GM19193 (cell line): ENCODE measurements around the gene MED7.

Source experiments
- POLR2A ChIP-seq: IDR thresholded peaks from 4 replicates; pipeline ENCODE4 v1.6.1; 2011; ENCODE audit not compliant: insufficient read depth, insufficient read length; ENCODE audit errors: extremely low read depth

The MED7 gene

GRCh38 chr5:157132281-157132612 lies 10.4 kb downstream of the MED7 start:
- TF ChIP-seq POLR2A, result no peak

- TF ChIP-seq POLR2A, result no peak
These were observed 11.7 kb downstream of the MED7 start for GRCh38 chr5:157130925-157131324.

- no peak for TF ChIP-seq POLR2A
These were observed 21.0 kb downstream of the MED7 start for GRCh38 chr5:157121709-157122108.

GRCh38 chr5:157120102-157120501 lies 22.6 kb downstream of the MED7 start:
- TF ChIP-seq POLR2A, result no peak

GRCh38 chr5:157116483-157116954 lies 26.1 kb downstream of the MED7 start:
- no peak for TF ChIP-seq POLR2A

GRCh38 chr5:157115502-157115901 lies 27.2 kb downstream of the MED7 start:
- TF ChIP-seq POLR2A, result no peak

- no peak for TF ChIP-seq POLR2A
These were observed 27.7 kb downstream of the MED7 start for GRCh38 chr5:157115012-157115411.

GRCh38 chr5:157113002-157113401 lies 29.7 kb downstream of the MED7 start:
- TF ChIP-seq POLR2A, result no peak

- no peak for TF ChIP-seq POLR2A
These were observed 32.9 kb downstream of the MED7 start for GRCh38 chr5:157109744-157110143.

- no peak for TF ChIP-seq POLR2A
These were observed 33.7 kb downstream of the MED7 start, which contains the start of gene HAVCR2 for GRCh38 chr5:157108976-157109375. HAVCR2 (minus strand) TSS chr5:157109044; CDS start chr5:157108983, 61 bp downstream.

- no peak for TF ChIP-seq POLR2A
These were observed 35.2 kb downstream of the MED7 start for GRCh38 chr5:157107508-157107907.

GRCh38 chr5:157106630-157107461 lies 35.8 kb downstream of the MED7 start:
- TF ChIP-seq POLR2A, result no peak

- no peak for TF ChIP-seq POLR2A
These were observed 42.5 kb downstream of the MED7 start for GRCh38 chr5:157100140-157100679.

GRCh38 chr5:157088342-157088990 lies 54.2 kb downstream of the MED7 start:
- TF ChIP-seq POLR2A, result no peak
